Activated CD4-positive, alpha-beta T cell treated with anti-CD3 and anti-CD28 coated beads, Interleukin-2, amount 10 ng/mL, durations not matched to agents 24 days and 14 days (primary cell): ENCODE data around the gene B3GALT6. TPM values are rescaled to one million over a fixed set of nuclear protein-coding genes. Genes with fewer than 3 reads are reported as not detected.
A peak's percentile ranks its signal among the peaks of the same experiment; 100 is the strongest.
"Not testable (repeated sequence)": the region's sequence is repeated elsewhere in the genome, so short reads cannot be mapped to it uniquely, and the experiment has no call there.

ENCODE experiments used
- DNase-seq: peaks from one replicate; pipeline ENCODE4 v3.0.0; 2022
- H3K27ac Mint-ChIP-seq: one replicate; pipeline ENCODE4 v1.8.0; 2022; ENCODE audit warnings: mild to moderate bottlenecking, mixed read lengths
- H3K27me3 Mint-ChIP-seq: one replicate; pipeline ENCODE4 v1.8.0; 2022; ENCODE audit warnings: mixed read lengths
- H3K36me3 Mint-ChIP-seq: one replicate; pipeline ENCODE4 v1.8.0; 2022; ENCODE audit warnings: low read depth, mild to moderate bottlenecking, mixed read lengths
- H3K4me1 Mint-ChIP-seq: one replicate; pipeline ENCODE4 v1.8.0; 2021; ENCODE audit warnings: mixed read lengths
- H3K4me3 Mint-ChIP-seq: one replicate; pipeline ENCODE4 v1.8.0; 2022; ENCODE audit warnings: mild to moderate bottlenecking, moderate library complexity, mixed read lengths
- H3K9me3 Mint-ChIP-seq: one replicate; pipeline ENCODE4 v1.8.0; 2021; ENCODE audit warnings: mixed read lengths
- intact Hi-C: fragments of 100-400 bp; cut with micrococcal nuclease; formaldehyde crosslinking; loops from one replicate; pipeline ENCODE4 v1.15.1; 2023
- total RNA-seq: library from RNA; stranded (reverse); gene quantifications from 2 replicates; pipeline ENCODE4 v1.2.3, GENCODE V29; 2022

The B3GALT6 gene
- 42.5 and 43.2 TPM in 2 replicates for total RNA-seq

DNA sequence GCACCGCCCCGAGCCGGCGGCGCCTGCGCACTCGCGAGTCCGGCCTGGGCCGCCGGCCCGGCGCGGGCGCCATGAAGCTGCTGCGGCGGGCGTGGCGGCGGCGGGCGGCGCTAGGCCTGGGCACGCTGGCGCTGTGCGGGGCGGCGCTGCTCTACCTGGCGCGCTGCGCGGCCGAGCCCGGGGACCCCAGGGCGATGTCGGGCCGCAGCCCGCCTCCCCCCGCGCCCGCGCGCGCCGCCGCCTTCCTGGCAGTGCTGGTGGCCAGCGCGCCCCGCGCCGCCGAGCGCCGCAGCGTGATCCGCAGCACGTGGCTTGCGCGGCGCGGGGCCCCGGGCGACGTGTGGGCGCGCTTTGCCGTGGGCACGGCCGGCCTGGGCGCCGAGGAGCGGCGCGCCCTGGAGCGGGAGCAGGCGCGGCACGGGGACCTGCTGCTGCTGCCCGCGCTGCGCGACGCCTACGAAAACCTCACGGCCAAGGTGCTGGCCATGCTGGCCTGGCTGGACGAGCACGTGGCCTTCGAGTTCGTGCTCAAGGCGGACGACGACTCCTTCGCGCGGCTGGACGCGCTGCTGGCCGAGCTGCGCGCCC is at the start of gene B3GALT6:
Gene B3GALT6 (plus strand): TSS at position 30 of the 588 bp plus-strand sequence. CDS start 42 bp downstream, at position 72.
- intact Hi-C loops: no loop called here
- peak within 1 kb of the TSS; percentile 91 for H3K4me3 Mint-ChIP-seq
- DNase-seq: no peak

DNA sequence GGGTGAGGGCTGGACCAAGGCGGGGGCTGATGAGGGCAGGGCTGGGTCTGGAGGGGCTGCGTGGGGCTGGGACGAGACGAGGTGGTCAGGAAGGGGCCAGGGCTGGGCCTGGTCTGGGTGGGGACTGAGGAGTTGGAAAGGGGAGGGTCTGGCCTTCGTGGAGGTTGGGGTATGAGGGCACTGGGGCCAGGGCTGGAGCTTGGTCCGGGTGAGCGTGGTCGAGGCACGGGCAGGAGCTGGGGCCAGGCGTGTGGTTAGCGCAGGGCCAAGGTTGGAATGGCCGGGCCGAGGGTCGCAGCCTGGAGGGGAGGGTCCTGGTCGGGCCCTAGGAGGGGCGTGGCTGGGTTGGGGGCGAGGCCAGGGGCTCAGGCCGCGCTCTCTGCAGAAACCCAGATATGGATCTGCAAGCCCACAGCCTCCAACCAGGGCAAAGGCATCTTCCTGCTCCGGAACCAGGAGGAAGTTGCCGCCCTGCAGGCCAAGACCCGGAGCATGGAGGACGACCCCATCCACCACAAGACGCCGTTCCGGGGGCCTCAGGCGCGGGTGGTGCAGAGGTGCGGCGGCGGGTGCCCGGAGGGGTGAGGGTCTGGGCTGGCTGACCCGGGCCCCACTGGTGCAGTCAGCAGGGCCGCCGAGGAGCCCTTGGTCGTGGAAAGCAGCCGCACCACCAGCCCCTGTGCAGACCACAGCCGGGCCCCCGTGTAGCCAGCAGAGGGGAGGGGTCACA is 49.4 kb upstream of the B3GALT6 start:
- H3K27me3 Mint-ChIP-seq: peaks cover 2% of the 10 kb centered on the region
- intact Hi-C loops: no loop called here
- H3K4me3 Mint-ChIP-seq: no peak overlapping the region
- no peaks in the 10 kb centered on the region for H3K9me3 Mint-ChIP-seq
- H3K36me3 Mint-ChIP-seq: no peaks in the 10 kb centered on the region
- H3K27ac Mint-ChIP-seq: no peak overlapping the region
- H3K4me1 Mint-ChIP-seq: no peaks in the 10 kb centered on the region
- DNase-seq: no peak

More for the DNA sequence above, at the start of gene B3GALT6:
- no peaks in the 10 kb centered on the region for H3K27me3 Mint-ChIP-seq
- peaks cover 43% of the 10 kb centered on the region for H3K36me3 Mint-ChIP-seq
- H3K9me3 Mint-ChIP-seq: peaks cover 3% of the 10 kb centered on the region
- H3K4me1 Mint-ChIP-seq: peaks cover 26% of the 10 kb centered on the region
- peak within 1 kb of the TSS; percentile 86 for H3K27ac Mint-ChIP-seq

- no peaks in the 10 kb centered on the region for H3K9me3 Mint-ChIP-seq
- H3K36me3 Mint-ChIP-seq: no peaks in the 10 kb centered on the region
- intact Hi-C loops: no loop called here
- H3K27me3 Mint-ChIP-seq: peaks cover 5% of the 10 kb centered on the region
- no peaks in the 10 kb centered on the region for H3K4me1 Mint-ChIP-seq
- no peak for DNase-seq
- no peak overlapping the region for H3K27ac Mint-ChIP-seq
- H3K4me3 Mint-ChIP-seq: no peak overlapping the region
Measured at GRCh38 chr1:1183221-1183747, 48.8 kb upstream of the B3GALT6 start.

GRCh38 chr1:1183833-1184775 is 47.9 kb upstream of the B3GALT6 start:
- no peak overlapping the region for H3K4me3 Mint-ChIP-seq
- H3K9me3 Mint-ChIP-seq: no peaks in the 10 kb centered on the region
- H3K27ac Mint-ChIP-seq: no peak overlapping the region

DNA sequence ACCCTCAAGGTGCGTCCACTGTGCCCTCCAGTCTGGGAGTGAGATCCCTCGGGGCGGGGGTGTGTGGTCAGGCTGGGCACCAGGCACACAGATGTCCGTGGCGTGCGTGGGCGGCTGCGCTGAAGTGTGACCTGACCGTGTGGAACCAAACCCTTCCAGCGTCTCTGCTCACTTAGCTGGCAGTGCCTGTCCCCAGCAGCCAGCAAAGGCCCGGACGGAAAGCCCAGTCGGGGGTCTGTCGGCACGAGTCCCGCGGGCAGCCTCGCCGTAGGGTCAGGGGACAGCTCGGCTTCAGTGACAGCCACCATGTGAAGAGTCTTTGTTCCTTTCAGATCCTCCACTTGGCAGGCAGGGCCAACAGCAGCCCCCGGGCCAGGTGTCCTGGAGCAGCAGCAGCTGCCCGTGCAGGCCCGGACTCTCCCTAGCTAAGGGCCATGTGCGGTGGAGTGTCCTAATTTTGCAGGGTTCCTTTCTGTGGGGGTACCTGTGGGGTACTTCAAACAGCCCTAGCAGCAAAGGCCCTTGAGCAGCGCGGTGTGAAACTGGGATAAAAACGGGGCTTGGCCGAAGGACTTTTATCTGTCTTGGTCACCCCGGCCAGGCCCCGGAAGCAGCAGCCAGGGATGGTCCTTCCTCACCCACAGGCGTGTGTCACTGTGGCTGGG is 46.8 kb upstream of the B3GALT6 start:
- Mint-ChIP-seq H3K4me1 (no peaks in the 10 kb centered on the region), H3K27ac (no peak overlapping the region), H3K4me3 (no peak overlapping the region), H3K36me3 (no peaks in the 10 kb centered on the region), H3K27me3 (peaks cover 16% of the 10 kb centered on the region), H3K9me3 (no peaks in the 10 kb centered on the region)
- intact Hi-C loops: no loop called here
- no peak for DNase-seq

More at GRCh38 chr1:1183833-1184775, 47.9 kb upstream of the B3GALT6 start:
- intact Hi-C loops: no loop called here
- Mint-ChIP-seq H3K4me1 (no peaks in the 10 kb centered on the region), H3K27me3 (peaks cover 11% of the 10 kb centered on the region), H3K36me3 (no peaks in the 10 kb centered on the region)
- no peak for DNase-seq

GRCh38 chr1:1187938-1188337 is 44.1 kb upstream of the B3GALT6 start:
- intact Hi-C loops: no loop called here
- no peak overlapping the region for H3K4me3 Mint-ChIP-seq
- H3K27ac Mint-ChIP-seq: no peak overlapping the region
- peaks cover 19% of the 10 kb centered on the region for H3K27me3 Mint-ChIP-seq
- DNase-seq: no peak
- H3K9me3 Mint-ChIP-seq: peaks cover 7% of the 10 kb centered on the region
- peaks cover 2% of the 10 kb centered on the region for H3K4me1 Mint-ChIP-seq
- peaks cover 7% of the 10 kb centered on the region for H3K36me3 Mint-ChIP-seq

DNA sequence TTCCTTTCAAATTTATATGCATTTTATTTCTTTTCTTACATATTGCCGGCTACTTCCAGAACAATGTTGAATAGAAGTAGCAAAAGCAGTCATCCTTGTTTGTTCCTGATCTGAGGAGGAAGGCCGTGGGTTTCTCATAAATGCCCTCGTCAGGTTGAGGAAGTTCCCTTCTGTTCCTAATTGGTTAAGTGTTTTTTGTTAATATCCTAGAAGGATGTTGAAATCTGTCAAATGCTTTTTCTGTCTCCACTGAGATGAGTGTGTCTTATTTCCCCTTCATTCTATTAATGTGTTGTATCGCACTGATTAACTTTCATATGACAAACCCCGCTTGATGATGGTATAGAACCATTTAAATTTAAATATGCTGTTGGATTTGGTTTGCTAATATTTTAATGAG is 42.9 kb upstream of the B3GALT6 start:
- H3K4me1 Mint-ChIP-seq: peaks cover 2% of the 10 kb centered on the region
- peaks cover 7% of the 10 kb centered on the region for H3K36me3 Mint-ChIP-seq
- intact Hi-C loops: no loop called here
- no peak overlapping the region for H3K27ac Mint-ChIP-seq
- no peak overlapping the region for H3K4me3 Mint-ChIP-seq
- peaks cover 17% of the 10 kb centered on the region for H3K27me3 Mint-ChIP-seq
- no peak for DNase-seq
- peaks cover 7% of the 10 kb centered on the region for H3K9me3 Mint-ChIP-seq

DNA sequence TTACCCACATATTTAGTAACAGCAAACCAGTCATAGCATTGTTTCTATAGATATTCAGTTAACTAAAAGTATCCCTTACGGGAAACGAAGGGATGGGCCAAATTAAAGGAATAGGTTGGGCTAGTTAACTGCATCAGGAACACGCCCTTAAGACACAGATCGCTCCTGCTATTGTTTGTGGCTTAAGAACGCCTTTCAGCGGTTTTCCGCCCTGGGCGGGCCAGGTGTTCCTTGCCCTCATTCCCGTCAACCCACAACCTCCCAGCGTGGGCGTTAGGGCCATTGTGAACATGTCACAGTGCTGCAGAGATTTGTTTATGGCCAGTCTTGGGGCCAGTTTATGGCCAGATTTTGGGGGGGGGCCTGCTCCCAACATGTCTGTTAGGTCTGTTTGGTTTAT is 40.3 kb upstream of the B3GALT6 start:
- intact Hi-C loops: no loop called here
- no peak for DNase-seq
- peaks cover 2% of the 10 kb centered on the region for H3K4me1 Mint-ChIP-seq
- no peak overlapping the region for H3K27ac Mint-ChIP-seq
- peaks cover 25% of the 10 kb centered on the region for H3K36me3 Mint-ChIP-seq
- H3K9me3 Mint-ChIP-seq: peaks cover 13% of the 10 kb centered on the region
- H3K27me3 Mint-ChIP-seq: peaks cover 17% of the 10 kb centered on the region
- H3K4me3 Mint-ChIP-seq: no peak overlapping the region

GRCh38 chr1:1194723-1195122 is 37.3 kb upstream of the B3GALT6 start:
- Mint-ChIP-seq H3K9me3 (peaks cover 13% of the 10 kb centered on the region), H3K27ac (no peak overlapping the region), H3K27me3 (peaks cover 4% of the 10 kb centered on the region), H3K4me3 (no peak overlapping the region), H3K4me1 (peaks cover 5% of the 10 kb centered on the region), H3K36me3 (peaks cover 25% of the 10 kb centered on the region)
- DNase-seq: no peak
- intact Hi-C loops: no loop called here

DNA sequence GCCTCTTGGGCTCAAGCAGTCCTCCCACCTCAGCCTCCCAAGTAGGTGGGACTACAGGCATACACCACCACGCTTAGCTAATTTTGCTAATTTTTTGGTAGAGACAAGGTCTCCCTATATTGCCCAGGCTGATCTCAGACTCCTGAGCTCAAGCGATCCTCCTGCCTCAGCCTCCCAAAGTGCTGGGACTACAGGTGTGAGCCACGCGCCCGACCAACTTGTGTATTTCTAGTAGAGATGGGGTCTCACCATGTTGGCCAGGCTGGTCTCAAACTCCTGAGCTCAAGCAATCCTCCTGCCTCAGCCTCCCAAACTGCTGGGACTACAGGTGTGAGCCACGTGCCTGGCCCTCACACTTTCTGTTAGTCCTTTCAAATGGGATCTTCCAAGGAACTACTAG is 36.3 kb upstream of the B3GALT6 start:
- DNase-seq, H3K27me3 Mint-ChIP-seq, H3K27ac Mint-ChIP-seq, intact Hi-C loops, H3K4me1 Mint-ChIP-seq, H3K4me3 Mint-ChIP-seq: not testable (repeated sequence)
- peaks cover 27% of the 10 kb centered on the region for H3K36me3 Mint-ChIP-seq
- H3K9me3 Mint-ChIP-seq: peaks cover 13% of the 10 kb centered on the region

DNA sequence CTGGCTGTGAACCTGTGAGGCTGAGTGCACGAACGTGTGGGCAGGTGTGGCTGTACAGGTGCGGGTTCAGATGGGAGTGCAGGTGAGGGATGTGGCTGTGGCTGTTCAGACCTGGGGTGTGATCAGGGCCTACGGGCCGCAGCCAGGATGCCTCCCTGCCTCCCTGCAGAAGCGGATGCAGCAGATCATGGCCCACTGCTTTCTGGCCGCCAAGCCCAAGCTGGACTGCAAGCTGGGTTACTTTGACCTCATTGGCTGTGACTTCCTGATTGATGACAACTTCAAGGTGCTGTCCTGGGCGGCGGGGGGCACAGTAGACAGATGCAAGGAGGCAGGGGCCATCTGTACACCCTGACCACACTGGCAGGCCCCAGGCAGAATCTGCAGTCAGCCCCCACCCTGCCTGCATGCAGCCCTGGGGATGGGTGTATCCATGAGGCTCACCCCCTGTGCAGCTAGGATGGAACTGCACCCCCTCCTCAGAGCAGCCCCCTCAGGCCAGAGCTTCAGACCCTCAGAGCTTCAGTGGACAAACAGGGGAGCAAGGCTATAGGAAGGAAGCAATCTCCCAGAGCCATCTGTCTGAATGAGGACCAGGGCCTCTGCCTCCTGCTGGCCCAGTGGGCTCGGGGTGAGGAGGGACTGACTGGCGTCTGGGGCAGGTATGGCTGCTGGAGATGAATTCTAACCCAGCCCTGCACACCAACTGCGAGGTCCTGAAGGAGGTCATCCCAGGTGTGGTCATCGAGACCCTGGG is 35.4 kb upstream of the B3GALT6 start:
- no peak overlapping the region for H3K4me3 Mint-ChIP-seq
- no peak overlapping the region for H3K27ac Mint-ChIP-seq
- peaks cover 9% of the 10 kb centered on the region for H3K4me1 Mint-ChIP-seq
- intact Hi-C loops: no loop called here
- H3K36me3 Mint-ChIP-seq: peaks cover 25% of the 10 kb centered on the region
- no peak for DNase-seq
- peaks cover 13% of the 10 kb centered on the region for H3K9me3 Mint-ChIP-seq
- H3K27me3 Mint-ChIP-seq: peaks cover 3% of the 10 kb centered on the region

DNA sequence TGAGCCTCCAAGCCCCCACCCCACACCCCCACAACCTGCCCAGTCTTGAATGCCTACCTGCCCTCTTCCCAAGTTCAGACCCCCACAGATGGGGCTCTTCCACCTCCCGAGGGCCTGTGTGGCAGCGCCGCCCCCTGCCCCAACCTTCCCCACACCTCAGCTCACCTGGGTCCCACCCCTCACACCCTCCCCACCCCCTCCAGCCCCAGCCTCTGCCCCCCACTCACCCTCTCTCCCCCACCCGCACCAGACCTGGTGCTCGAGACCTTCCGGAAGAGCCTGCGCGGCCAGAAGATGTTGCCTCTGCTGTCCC is 34.9 kb upstream of the B3GALT6 start:
- H3K27ac Mint-ChIP-seq: no peak overlapping the region
- intact Hi-C loops: no loop called here
- peaks cover 7% of the 10 kb centered on the region for H3K4me1 Mint-ChIP-seq
- H3K9me3 Mint-ChIP-seq: peaks cover 9% of the 10 kb centered on the region
- no peak for DNase-seq
- peaks cover under 1% of the 10 kb centered on the region for H3K27me3 Mint-ChIP-seq
- no peak overlapping the region for H3K4me3 Mint-ChIP-seq
- peaks cover 20% of the 10 kb centered on the region for H3K36me3 Mint-ChIP-seq
